Naive B cell (primary cell): Measurements from ENCODE around the gene SRRT. TPM values are rescaled to one million over a fixed set of nuclear protein-coding genes. Genes with fewer than 3 reads are reported as not detected.

ENCODE experiments used
- ATAC-seq, 2 donors: fragments of 150-1000 bp; cut with Tn5 transposase; 2 replicates each; pipeline ENCODE4 v1.10.0; 2021; ENCODE audit warnings: low read depth in 2 of 2, mild to moderate bottlenecking in 2 of 2, moderate library complexity in 2 of 2
- DNase-seq: peaks from one replicate; pipeline ENCODE4 v3.0.0; 2022
- H3K27ac Mint-ChIP-seq, 6 donors: one replicate each; pipeline ENCODE4 v1.8.0; 2020 to 2022; ENCODE audit warnings: mild to moderate bottlenecking in 6 of 6, mixed read lengths in 6 of 6, moderate library complexity in 5 of 6, inconsistent platforms in 2 of 6
- H3K27me3 Mint-ChIP-seq, 3 donors: one replicate each; pipeline ENCODE4 v1.8.0; 2021 to 2022; ENCODE audit warnings: mixed read lengths in 3 of 3, mild to moderate bottlenecking in 1 of 3
- H3K36me3 Mint-ChIP-seq, 2 donors: one replicate each; pipeline ENCODE4 v1.8.0; 2020 to 2022; ENCODE audit warnings: mixed read lengths in 2 of 2, inconsistent platforms in 1 of 2, mild to moderate bottlenecking in 1 of 2
- H3K4me1 Mint-ChIP-seq, 3 donors: one replicate each; pipeline ENCODE4 v1.8.0; 2020 to 2022; ENCODE audit warnings: mixed read lengths in 3 of 3, inconsistent platforms in 1 of 3, mild to moderate bottlenecking in 1 of 3, moderate library complexity in 1 of 3
- H3K4me3 Mint-ChIP-seq, 8 donors: one replicate each; pipeline ENCODE4 v1.8.0; 2020 to 2022; ENCODE audit warnings: mild to moderate bottlenecking in 8 of 8, mixed read lengths in 8 of 8, moderate library complexity in 8 of 8, inconsistent platforms in 2 of 8
- H3K9me3 Mint-ChIP-seq, 7 donors: one replicate each; pipeline ENCODE4 v1.8.0; 2020 to 2022; ENCODE audit warnings: mixed read lengths in 7 of 7, mild to moderate bottlenecking in 5 of 7, inconsistent platforms in 2 of 7, moderate library complexity in 1 of 7
- polyA plus RNA-seq, 6 donors: library from polyadenylated mRNA; unstranded; fragments of 300-500 nt; fragmentation: Illumina TruSeq; gene quantifications; one replicate each; pipeline ENCODE4 v1.2.3, GENCODE V29; 2021; ENCODE audit warnings: low read depth in 6 of 6

The SRRT gene
- polyA plus RNA-seq, 6 donors from 2014 or later = 17.5 to 79.0 (median 46.0) TPM

GRCh38 chr7:100861616-100861985 is 13.3 kb upstream of the SRRT start:
- Mint-ChIP-seq H3K4me1 (peaks cover 3 to 18% (median 7%) of the 10 kb centered on the region in 3 donors), H3K27ac (peak overlapping the region in 1 of 6 donors; percentile 51), H3K4me3 (no peak overlapping the region), H3K27me3 (no peaks in the 10 kb centered on the region), H3K36me3 (peaks cover 10 to 14% of the 10 kb centered on the region in 2 donors), H3K9me3 (no peaks in the 10 kb centered on the region)
- no peak for DNase-seq
- ATAC-seq = no peak

- Mint-ChIP-seq H3K27ac (no peak overlapping the region), H3K36me3 (peaks cover 10 to 14% of the 10 kb centered on the region in 2 donors), H3K9me3 (no peaks in the 10 kb centered on the region), H3K4me1 (peaks cover 18 to 31% (median 20%) of the 10 kb centered on the region in 3 donors), H3K4me3 (peak overlapping the region in 4 of 8 donors; percentile 2 to 38 (median 22)), H3K27me3 (no peaks in the 10 kb centered on the region)
- DNase-seq (no peak), ATAC-seq (no peak)
These were observed 11.4 kb upstream of the SRRT start for GRCh38 chr7:100863406-100863950.

DNA sequence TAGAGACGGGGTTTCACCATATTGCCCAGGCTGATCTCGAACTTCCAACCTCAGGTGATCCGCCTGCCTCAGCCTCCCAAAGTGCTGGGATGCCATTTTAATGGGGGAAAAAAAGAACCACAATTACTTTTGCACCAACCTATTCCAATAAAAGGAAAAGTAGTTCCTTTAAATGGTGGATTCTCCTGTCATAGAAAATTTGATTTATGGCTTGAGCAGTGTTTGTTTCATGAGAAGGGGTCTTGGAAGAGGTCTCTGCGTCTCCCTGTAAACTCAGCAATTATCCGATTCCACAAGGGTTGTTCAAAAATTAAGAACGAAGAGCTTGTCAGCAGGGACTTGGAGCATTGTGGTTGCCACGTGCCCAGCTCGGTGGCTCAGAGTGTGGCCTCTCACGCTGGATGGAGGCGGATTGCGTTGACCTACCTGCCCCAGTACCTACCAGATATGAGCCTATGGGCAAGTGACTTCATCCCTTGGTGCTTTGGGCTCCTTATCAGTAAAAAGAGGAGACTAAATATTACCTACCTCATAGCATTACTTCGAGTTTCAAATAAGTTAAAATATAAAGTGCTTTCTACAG is 10.5 kb upstream of the SRRT start:
- Mint-ChIP-seq H3K27me3 (no peaks in the 10 kb centered on the region), H3K4me1 (peaks cover 18 to 31% (median 21%) of the 10 kb centered on the region in 3 donors), H3K4me3 (peak overlapping the region in 1 of 8 donors; percentile 45), H3K27ac (no peak overlapping the region), H3K9me3 (no peaks in the 10 kb centered on the region), H3K36me3 (peaks cover 10 to 14% of the 10 kb centered on the region in 2 donors)
- ATAC-seq (no peak), DNase-seq (no peak)

DNA sequence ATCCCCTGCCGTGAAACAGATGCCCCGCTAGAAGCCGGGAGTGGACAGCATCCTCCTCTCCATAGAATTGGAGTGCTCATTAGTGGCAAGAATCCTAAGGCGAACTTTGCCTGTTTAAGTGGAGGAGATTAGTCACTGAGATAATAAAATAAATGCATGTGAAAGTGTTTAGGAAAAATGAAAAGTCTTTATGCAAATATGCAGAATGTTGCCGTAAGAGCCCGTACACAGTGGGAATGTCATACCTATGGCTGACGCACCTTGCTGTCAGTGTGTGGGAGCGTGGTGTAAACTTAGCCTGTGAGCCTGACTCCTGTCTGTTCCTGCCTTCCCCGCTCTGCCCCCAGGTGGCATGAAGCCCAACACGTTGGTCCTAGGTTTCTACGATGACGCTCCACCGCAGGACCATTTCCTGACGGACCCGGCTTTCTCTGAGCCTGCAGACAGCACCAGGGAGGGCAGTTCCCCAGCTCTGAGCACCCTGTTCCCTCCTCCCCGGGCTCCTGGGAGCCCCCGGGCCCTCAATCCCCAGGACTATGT is 9.5 kb upstream of the SRRT start:
- Mint-ChIP-seq H3K4me1 (peaks cover 18 to 31% (median 21%) of the 10 kb centered on the region in 3 donors), H3K27ac (peak overlapping the region in 2 of 6 donors; percentile 26 to 83), H3K4me3 (peak overlapping the region in 7 of 8 donors; percentile 51 to 90 (median 77)), H3K36me3 (peaks cover 5 to 10% of the 10 kb centered on the region in 2 donors), H3K9me3 (no peaks in the 10 kb centered on the region), H3K27me3 (no peaks in the 10 kb centered on the region)
- DNase-seq = no peak
- peak in 1 of 2 donors; percentile 5 for ATAC-seq

GRCh38 chr7:100865938-100866728 is 8.8 kb upstream of the SRRT start:
- H3K27me3 Mint-ChIP-seq = no peaks in the 10 kb centered on the region
- DNase-seq = no peak
- peak overlapping the region in 5 of 6 donors; percentile 14 to 90 (median 60) for H3K27ac Mint-ChIP-seq
- H3K4me3 Mint-ChIP-seq = peak overlapping the region; percentile 52 to 90 (median 78)
- peak; percentile 60 to 66 for ATAC-seq
- no peaks in the 10 kb centered on the region for H3K9me3 Mint-ChIP-seq
- peaks cover 18 to 31% (median 21%) of the 10 kb centered on the region in 3 donors for H3K4me1 Mint-ChIP-seq
- peaks cover 5 to 10% of the 10 kb centered on the region in 2 donors for H3K36me3 Mint-ChIP-seq

GRCh38 chr7:100866729-100867039 is 8.2 kb upstream of the SRRT start:
- Mint-ChIP-seq H3K27ac (peak overlapping the region in 5 of 6 donors; percentile 14 to 90 (median 63)), H3K36me3 (peaks cover 5 to 10% of the 10 kb centered on the region in 2 donors), H3K9me3 (no peaks in the 10 kb centered on the region), H3K4me3 (peak overlapping the region; percentile 72 to 90 (median 81)), H3K27me3 (no peaks in the 10 kb centered on the region), H3K4me1 (peaks cover 18 to 31% (median 21%) of the 10 kb centered on the region in 3 donors)
- ATAC-seq (no peak), DNase-seq (no peak)

DNA sequence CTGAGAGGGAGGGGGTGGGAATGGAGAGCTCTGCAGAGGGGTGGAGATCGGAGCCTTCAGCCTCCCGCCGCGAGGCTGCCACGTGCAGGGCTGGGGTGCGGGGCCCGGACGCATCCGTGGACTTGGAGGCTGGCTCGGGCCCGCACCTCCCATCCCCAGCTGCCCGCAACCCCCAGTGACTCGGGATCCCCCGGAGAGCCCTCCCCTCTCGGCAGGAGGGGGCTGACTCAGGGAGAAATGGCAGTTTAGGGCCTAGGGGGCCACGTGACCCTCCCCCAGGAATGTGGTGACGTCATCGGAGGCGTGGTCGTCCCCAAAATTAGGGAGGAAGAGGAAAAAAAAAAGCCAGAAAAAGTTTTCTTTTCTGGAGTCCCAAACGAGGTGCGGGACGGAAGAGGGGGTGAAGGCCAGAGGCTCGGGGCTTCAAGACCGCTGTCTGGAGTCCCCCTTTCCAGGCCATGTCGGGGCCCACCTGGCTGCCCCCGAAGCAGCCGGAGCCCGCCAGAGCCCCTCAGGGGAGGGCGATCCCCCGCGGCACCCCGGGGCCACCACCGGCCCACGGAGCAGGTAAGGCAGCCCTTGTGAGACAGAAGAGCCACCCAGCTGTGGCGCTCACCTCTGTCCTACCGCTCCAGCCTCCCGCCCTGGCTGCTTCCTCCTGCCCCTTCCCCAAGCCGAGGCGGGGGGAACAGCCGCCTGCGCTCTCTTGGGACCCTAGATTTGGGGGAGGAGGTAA is 7.7 kb upstream of the SRRT start, which contains the start of gene TRIP6:
Gene TRIP6 (plus strand): TSS at position 348 of the 736 bp plus-strand sequence. CDS start 111 bp downstream, at position 459.
- ATAC-seq (peak; percentile 45 to 47), DNase-seq (no peak)

DNA sequence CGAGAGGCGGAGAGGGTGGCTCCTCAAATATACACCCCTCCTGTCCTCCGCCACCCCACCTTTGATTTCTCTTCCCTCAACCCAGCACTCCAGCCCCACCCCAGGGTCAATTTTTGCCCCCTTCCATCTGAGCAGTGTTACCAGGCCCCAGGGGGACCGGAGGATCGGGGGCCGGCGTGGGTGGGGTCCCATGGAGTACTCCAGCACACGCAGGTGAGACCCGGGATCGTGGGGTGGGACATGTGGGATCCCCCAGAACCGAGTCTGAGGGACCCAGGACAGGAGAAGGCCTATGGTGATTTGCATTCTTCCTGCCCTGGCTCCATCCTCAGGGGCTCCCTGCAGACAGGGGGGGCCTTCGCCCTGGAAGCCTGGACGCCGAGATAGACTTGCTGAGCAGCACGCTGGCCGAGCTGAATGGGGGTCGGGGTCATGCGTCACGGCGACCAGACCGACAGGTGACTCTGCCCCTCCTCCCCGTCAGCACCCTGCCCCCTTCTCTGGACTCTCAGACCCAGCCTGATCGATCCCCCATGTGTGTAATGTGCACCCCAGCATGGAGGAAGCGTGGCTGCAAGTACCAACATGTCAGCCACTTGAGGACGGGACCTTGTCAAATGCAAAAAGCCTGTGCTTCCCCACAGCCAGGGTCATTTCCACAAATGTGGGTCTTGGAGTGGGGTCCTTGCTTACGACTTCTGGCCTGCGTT is 7.0 kb upstream of the SRRT start:
- DNase-seq = no peak
- ATAC-seq = peak in 1 of 2 donors; percentile 7
- Mint-ChIP-seq H3K9me3 (no peaks in the 10 kb centered on the region), H3K27ac (peak overlapping the region in 5 of 6 donors; percentile 9 to 90 (median 75)), H3K27me3 (no peaks in the 10 kb centered on the region), H3K4me3 (peak overlapping the region in 7 of 8 donors; percentile 49 to 84 (median 80)), H3K4me1 (peaks cover 18 to 31% (median 21%) of the 10 kb centered on the region in 3 donors), H3K36me3 (peaks cover 2 to 5% of the 10 kb centered on the region in 2 donors)

More for the DNA sequence above, 7.7 kb upstream of the SRRT start, which contains the start of gene TRIP6:
- H3K4me1 Mint-ChIP-seq = peaks cover 18 to 31% (median 21%) of the 10 kb centered on the region in 3 donors
- peaks cover 5 to 9% of the 10 kb centered on the region in 2 donors for H3K36me3 Mint-ChIP-seq
- H3K27ac Mint-ChIP-seq = peak within 1 kb of the TSS; percentile 14 to 90 (median 69)
- no peaks in the 10 kb centered on the region for H3K27me3 Mint-ChIP-seq
- no peaks in the 10 kb centered on the region for H3K9me3 Mint-ChIP-seq
- peak within 1 kb of the TSS; percentile 72 to 90 (median 81) for H3K4me3 Mint-ChIP-seq

DNA sequence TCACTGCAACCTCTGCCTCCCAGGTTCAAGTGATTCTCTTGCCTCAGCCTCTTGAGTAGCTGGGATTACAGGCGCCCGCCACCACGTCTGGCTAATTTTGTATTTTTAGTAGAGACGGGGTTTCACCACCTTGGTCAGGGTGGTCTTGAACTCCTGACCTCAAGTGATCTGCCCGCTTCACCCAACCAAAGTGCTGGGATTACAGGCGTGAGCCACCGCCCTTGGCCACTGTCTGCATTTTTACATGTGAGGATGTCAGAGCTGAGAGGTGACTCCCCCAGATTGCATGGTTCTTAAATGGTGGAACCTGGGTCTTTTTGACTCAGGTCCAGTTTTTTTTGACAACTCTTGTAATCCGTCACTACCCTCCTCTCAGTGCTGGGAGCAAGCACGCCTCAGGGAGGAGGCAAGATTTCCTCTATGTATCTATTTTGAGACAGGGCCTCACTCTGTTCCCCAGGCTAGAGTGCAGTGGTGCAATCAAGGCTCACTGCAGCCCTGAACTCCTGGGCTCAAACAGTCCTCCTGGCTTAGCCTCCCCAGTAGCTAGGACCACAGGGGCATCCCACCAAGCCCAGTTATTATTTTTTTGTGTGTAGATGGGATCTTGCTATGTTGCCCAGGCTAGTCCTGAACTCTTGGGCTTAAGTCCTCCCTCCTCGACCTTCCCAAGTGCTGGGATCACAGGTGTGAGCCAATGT is 1.2 kb upstream of the SRRT start:
- Mint-ChIP-seq H3K4me3 (peak overlapping the region; percentile 97 to 99 (median 98)), H3K9me3 (peaks cover 0 to 5% (median 0%) of the 10 kb centered on the region in 7 donors), H3K27me3 (no peaks in the 10 kb centered on the region), H3K36me3 (peaks cover 6 to 19% of the 10 kb centered on the region in 2 donors), H3K4me1 (peaks cover 26 to 47% (median 30%) of the 10 kb centered on the region in 3 donors), H3K27ac (peak overlapping the region in 5 of 6 donors; percentile 59 to 99 (median 97))
- ATAC-seq = no peak
- DNase-seq = no peak

DNA sequence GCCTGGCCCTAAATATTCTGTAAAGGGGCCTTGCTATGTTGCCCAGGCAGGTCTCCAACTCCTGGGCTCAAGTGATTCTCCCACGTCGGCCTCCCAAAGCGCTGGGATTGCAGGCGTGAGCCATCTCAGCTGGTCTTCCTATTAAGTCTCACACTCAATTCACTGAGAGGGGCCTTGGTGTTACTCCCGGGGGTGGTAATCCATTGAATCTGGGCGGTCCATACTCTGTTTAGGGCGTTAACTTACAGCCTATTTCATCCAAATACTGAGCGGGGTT is 665 bp upstream of the SRRT start:
- Mint-ChIP-seq H3K27ac (peak overlapping the region; percentile 97 to 99 (median 98)), H3K4me1 (peaks cover 29 to 52% (median 34%) of the 10 kb centered on the region in 3 donors), H3K27me3 (no peaks in the 10 kb centered on the region), H3K9me3 (peaks cover 0 to 5% (median 0%) of the 10 kb centered on the region in 7 donors), H3K4me3 (peak overlapping the region; percentile 97 to 99 (median 98)), H3K36me3 (peaks cover 6 to 23% of the 10 kb centered on the region in 2 donors)
- no peak for ATAC-seq
- no peak for DNase-seq

DNA sequence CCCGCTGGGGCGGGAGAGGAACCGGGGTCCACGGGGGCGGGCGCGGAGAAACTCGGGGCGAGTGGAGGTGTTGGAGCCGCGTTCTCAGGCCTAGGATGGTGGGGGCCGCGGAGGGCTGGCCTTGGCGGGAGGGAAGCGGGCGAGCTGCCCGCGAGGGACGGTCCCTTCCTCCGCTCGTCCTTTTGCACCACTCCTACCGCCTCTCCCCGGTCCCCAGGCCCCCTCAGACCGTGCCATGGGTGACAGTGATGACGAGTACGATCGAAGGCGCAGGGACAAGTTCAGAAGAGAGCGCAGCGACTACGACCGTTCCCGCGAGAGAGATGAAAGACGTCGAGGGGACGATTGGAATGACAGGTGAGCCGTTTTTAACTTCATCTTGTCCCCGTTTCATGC is 451 bp downstream of the SRRT start:
- no peaks in the 10 kb centered on the region for H3K27me3 Mint-ChIP-seq
- H3K36me3 Mint-ChIP-seq = peaks cover 11 to 31% of the 10 kb centered on the region in 2 donors
- peaks cover 37 to 61% (median 45%) of the 10 kb centered on the region in 3 donors for H3K4me1 Mint-ChIP-seq
- peak overlapping the region; percentile 97 to 99 (median 98) for H3K27ac Mint-ChIP-seq
- ATAC-seq (peak; percentile 17 to 31), DNase-seq (no peak)
- H3K4me3 Mint-ChIP-seq = peak overlapping the region; percentile 97 to 99 (median 98)
- H3K9me3 Mint-ChIP-seq = peaks cover 0 to 5% (median 0%) of the 10 kb centered on the region in 7 donors

DNA sequence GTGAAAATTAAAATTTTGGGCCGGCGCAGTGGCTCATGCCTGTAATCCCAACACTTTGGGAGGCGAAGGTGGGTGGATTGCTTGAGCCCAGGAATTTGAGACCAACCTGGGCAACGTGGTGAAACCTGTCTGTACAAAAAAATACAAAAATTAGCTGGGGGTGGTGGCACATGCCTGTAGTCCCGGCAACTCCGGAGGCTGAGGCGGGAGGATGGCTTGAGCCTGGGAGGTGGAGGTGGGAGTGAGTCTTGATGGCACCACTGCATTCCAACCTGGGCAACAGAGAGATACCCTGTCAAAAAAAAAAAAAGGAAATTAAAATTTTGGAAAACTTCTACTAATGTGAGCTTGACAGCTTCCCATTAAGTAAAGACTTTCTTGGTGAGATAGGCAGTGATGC is 3.1 kb downstream of the SRRT start:
- Mint-ChIP-seq H3K27me3 (no peaks in the 10 kb centered on the region), H3K4me1 (peaks cover 46 to 66% (median 56%) of the 10 kb centered on the region in 3 donors), H3K4me3 (peak overlapping the region in 3 of 8 donors; percentile 9 to 73 (median 50)), H3K36me3 (peaks cover 11 to 43% of the 10 kb centered on the region in 2 donors), H3K9me3 (peaks cover 0 to 5% (median 0%) of the 10 kb centered on the region in 7 donors), H3K27ac (peak overlapping the region in 3 of 6 donors; percentile 53 to 85 (median 67))
- no peak for DNase-seq
- no peak for ATAC-seq
